K562 (cell line): ENCODE results near the gene CTBP2. TPM values are rescaled to one million over a fixed set of nuclear protein-coding genes. Genes with fewer than 3 reads are reported as not detected.

Source experiments
- ARHGAP35 ChIP-seq: fragments of 450-650 bp; IDR thresholded peaks from 2 replicates; pipeline ENCODE4 v1.6.1; 2018; ENCODE audit not compliant: partially characterized antibody
- CEBPG ChIP-seq, 3 experiments: fragments of 200-800 bp in 1 of 3; sonication (Bioruptor generic) in 1 of 3; sonication (generic) in 1 of 3; formaldehyde crosslinking in 1 of 3; IDR thresholded peaks in 2 of 3; conservative IDR thresholded peaks in 1 of 3; 2 replicates each; pipeline versions ENCODE4 v1.6.1 to v1.8.0; 2016 to 2022; ENCODE audit warnings: missing compliant biosample characterization in 2 of 3, missing genetic modification characterization in 2 of 3, mild to moderate bottlenecking in 1 of 3, missing genetic modification reagents in 1 of 3
- FOXJ2 ChIP-seq: fragments of 200-800 bp; sonication (Bioruptor generic); IDR thresholded peaks from 2 replicates; pipeline ENCODE4 v1.6.1; 2016; ENCODE audit warnings: missing genetic modification characterization, missing compliant biosample characterization
- MYC ChIP-seq, 2 experiments: fragments of 250-450 bp in 1 of 2; sonication (Bioruptor Pico) in 1 of 2; IDR thresholded peaks; 2 replicates each; pipeline versions ENCODE4 v1.5.1 to v1.6.1; 2012 to 2021; ENCODE audit warnings: low read depth in 2 of 2, borderline replicate concordance in 1 of 2, improper control_type of control experiment in 1 of 2, low read length in 1 of 2, mild to moderate bottlenecking in 1 of 2, moderate library complexity in 1 of 2
- PRMT5 ChIP-seq: sonication (generic); formaldehyde crosslinking; IDR thresholded peaks from 2 replicates; pipeline ENCODE4 v1.5.0; 2020; ENCODE audit warnings: missing genetic modification reagents
- RBBP5 ChIP-seq: fragments of 200-600 bp; sonication (generic); IDR thresholded peaks from 2 replicates; pipeline ENCODE4 v1.6.1; 2012; ENCODE audit warnings: borderline replicate concordance, mild to moderate bottlenecking, low read length, control low read depth, inconsistent platforms; ENCODE audit not compliant: insufficient read depth, poor library complexity, severe bottlenecking
- RBM39 ChIP-seq: fragments of 200-400 bp; formaldehyde crosslinking; optimal IDR thresholded peaks from 2 replicates; pipeline ENCODE3; 2018; ENCODE audit warnings: low read depth, low read length
- TEAD4 ChIP-seq, 2 experiments: sonication (generic) in 1 of 2; formaldehyde crosslinking in 1 of 2; IDR thresholded peaks; 2 replicates each; pipeline versions ENCODE4 v1.6.1 to v1.8.0; 2012 to 2022; ENCODE audit warnings: borderline replicate concordance in 1 of 2, inconsistent platforms in 1 of 2, low read length in 1 of 2, mild to moderate bottlenecking in 1 of 2, missing genetic modification reagents in 1 of 2
- polyA plus RNA-seq, 8 experiments: library from polyadenylated mRNA; depleted of rRNA in 4 of 8; stranded (reverse) in 5 of 8; unstranded in 3 of 8; fragments of >200 nt; fragmentation: Nextera tagmentation in 2 of 8; fragmentation: Illumina TruSeq in 1 of 8; extraction: Ambion mirVana in 2 of 8; extraction: Trizol in 1 of 8; gene quantifications; 2 replicates each; pipeline versions ENCODE4 v1.2.1 to v1.2.3, GENCODE V29; 2011 to 2014; ENCODE audit warnings: inconsistent platforms in 1 of 8, missing spikeins in 1 of 8
- total RNA-seq, 7 experiments: library from RNA; depleted of rRNA in 6 of 7; stranded (reverse); fragments of >200 nt in 6 of 7; fragmentation: Illumina TruSeq in 2 of 7; extraction: Trizol in 2 of 7; gene quantifications; 2 replicates each; pipeline versions ENCODE4 v1.2.1 to v1.2.3, GENCODE V29; 2011 to 2021; ENCODE audit warnings: low replicate concordance in 1 of 7
- TF ChIP-seq, protein P1 (sequence below): fragments of 450-650 bp; IDR thresholded peaks from 2 replicates; pipeline ENCODE4 v1.6.1; 2018; ENCODE audit not compliant: partially characterized antibody

Gene CTBP2
- total and polyA plus RNA-seq, 9 of the 15 experiments (the other 6 are each of a cell fraction or from before 2014, with no cell fraction given), result 1.3 to 8.8 (median 5.1) TPM

DNA sequence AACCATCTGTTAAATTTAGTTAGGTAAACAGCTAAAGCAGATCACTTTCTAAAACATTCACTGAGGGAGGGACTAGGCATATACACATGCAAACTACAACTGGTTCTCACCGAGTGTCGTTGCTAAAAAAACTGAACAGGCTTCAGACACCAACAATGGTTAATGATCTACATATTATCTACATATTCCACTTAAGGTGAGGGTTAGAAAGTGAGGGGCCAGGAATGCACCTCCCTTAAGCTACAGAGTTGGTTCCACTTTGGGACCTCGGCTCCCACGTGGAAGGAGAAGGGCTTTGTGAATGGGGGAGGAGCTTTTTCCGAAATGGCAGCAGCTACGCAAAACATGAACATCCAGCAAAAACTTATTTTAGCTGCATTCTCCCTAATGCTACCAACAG, 5.8 kb downstream of the CTBP2 start (continued):
- TF ChIP-seq MYC (IDR thresholded peaks at IDR 0.05; ENCODE audit: low read depth, low read length) (peak; percentile 68), MYC (CRISPR knock-in tag; IDR thresholded peaks at IDR 0.05; ENCODE audit: borderline replicate concordance, low read depth) (no peak), CEBPG (CRISPR knock-in tag; IDR thresholded peaks at IDR 0.05) (no peak), CEBPG (tag; conservative IDR thresholded peaks at IDR 0.05 in 1 of 2, IDR thresholded peaks at IDR 0.05 in 1 of 2) (no peak), FOXJ2 (no peak), TEAD4 (IDR thresholded peaks at IDR 0.05; ENCODE audit: low read length) (0 out of 2 replicates have a peak, but pooled peaks have one; percentile 6), TEAD4 (CRISPR knock-in tag; IDR thresholded peaks at IDR 0.05; ENCODE audit: borderline replicate concordance) (no peak), RBBP5 (peak; percentile 35), RBM39 (no peak), ARHGAP35 (no peak), PRMT5 (CRISPR knock-in tag) (no peak)
- TF ChIP-seq, protein P1, sequence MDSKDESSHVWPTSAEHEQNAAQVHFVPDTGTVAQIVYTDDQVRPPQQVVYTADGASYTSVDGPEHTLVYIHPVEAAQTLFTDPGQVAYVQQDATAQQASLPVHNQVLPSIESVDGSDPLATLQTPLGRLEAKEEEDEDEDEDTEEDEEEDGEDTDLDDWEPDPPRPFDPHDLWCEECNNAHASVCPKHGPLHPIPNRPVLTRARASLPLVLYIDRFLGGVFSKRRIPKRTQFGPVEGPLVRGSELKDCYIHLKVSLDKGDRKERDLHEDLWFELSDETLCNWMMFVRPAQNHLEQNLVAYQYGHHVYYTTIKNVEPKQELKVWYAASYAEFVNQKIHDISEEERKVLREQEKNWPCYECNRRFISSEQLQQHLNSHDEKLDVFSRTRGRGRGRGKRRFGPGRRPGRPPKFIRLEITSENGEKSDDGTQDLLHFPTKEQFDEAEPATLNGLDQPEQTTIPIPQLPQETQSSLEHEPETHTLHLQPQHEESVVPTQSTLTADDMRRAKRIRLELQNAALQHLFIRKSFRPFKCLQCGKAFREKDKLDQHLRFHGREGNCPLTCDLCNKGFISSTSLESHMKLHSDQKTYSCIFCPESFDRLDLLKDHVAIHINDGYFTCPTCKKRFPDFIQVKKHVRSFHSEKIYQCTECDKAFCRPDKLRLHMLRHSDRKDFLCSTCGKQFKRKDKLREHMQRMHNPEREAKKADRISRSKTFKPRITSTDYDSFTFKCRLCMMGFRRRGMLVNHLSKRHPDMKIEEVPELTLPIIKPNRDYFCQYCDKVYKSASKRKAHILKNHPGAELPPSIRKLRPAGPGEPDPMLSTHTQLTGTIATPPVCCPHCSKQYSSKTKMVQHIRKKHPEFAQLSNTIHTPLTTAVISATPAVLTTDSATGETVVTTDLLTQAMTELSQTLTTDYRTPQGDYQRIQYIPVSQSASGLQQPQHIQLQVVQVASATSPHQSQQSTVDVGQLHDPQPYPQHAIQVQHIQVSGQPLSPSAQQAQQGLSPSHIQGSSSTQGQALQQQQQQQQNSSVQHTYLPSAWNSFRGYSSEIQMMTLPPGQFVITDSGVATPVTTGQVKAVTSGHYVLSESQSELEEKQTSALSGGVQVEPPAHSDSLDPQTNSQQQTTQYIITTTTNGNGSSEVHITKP, result peak; percentile 77
- TF ChIP-seq, all 486 proteins: peak for 7
